ENCODE data around the gene CEACAM18.
"Not testable (repeated sequence)": the region's sequence is repeated elsewhere in the genome, so short reads cannot be mapped to it uniquely, and the experiment has no call there.

The CEACAM18 gene

GRCh38 chr19:51478381-51479234 lies at the start of gene CEACAM18:
Gene CEACAM18, plus strand, starts transcription at chr19:51478539.
- DNase-seq, result no peak

GRCh38 chr19:51430221-51430620 lies 48.1 kb upstream of the CEACAM18 start:
- DNase-seq, result no peak

- no peak for DNase-seq
Measured at GRCh38 chr19:51431124-51431523, 47.2 kb upstream of the CEACAM18 start.

GRCh38 chr19:51433043-51433442 lies 45.3 kb upstream of the CEACAM18 start:
- DNase-seq, result no peak

- no peak for DNase-seq
Measured at GRCh38 chr19:51434456-51434855, 43.9 kb upstream of the CEACAM18 start.

- no peak for DNase-seq
Measured at GRCh38 chr19:51439021-51439465, 39.3 kb upstream of the CEACAM18 start.

GRCh38 chr19:51440052-51440451 lies 38.3 kb upstream of the CEACAM18 start:
- no peak for DNase-seq

- DNase-seq, result no peak
Measured at GRCh38 chr19:51440846-51441409, 37.4 kb upstream of the CEACAM18 start.

GRCh38 chr19:51441410-51442390 lies 36.6 kb upstream of the CEACAM18 start:
- no peak for DNase-seq

GRCh38 chr19:51447510-51447909 lies 30.8 kb upstream of the CEACAM18 start:
- DNase-seq, result not testable (repeated sequence)

- DNase-seq, result no peak
Measured at GRCh38 chr19:51448011-51448410, 30.3 kb upstream of the CEACAM18 start.

- DNase-seq, result no peak
Measured at GRCh38 chr19:51448411-51449016, 29.8 kb upstream of the CEACAM18 start.

GRCh38 chr19:51450730-51451307 lies 27.5 kb upstream of the CEACAM18 start:
- no peak for DNase-seq

GRCh38 chr19:51456541-51457290 lies 21.6 kb upstream of the CEACAM18 start:
- DNase-seq, result no peak

GRCh38 chr19:51457351-51458013 lies 20.9 kb upstream of the CEACAM18 start:
- DNase-seq, result no peak

GRCh38 chr19:51458051-51458645 lies 20.2 kb upstream of the CEACAM18 start, which contains the start of gene SIGLEC8:
Gene SIGLEC8, minus strand, starts transcription at chr19:51458454. Its CDS starts 67 bp downstream, at chr19:51458387.
- no peak for DNase-seq

- DNase-seq, result no peak
Measured at GRCh38 chr19:51458899-51459505, 19.3 kb upstream of the CEACAM18 start.

GRCh38 chr19:51460164-51460992 lies 18.0 kb upstream of the CEACAM18 start:
- DNase-seq, result no peak

GRCh38 chr19:51461723-51462161 lies 16.6 kb upstream of the CEACAM18 start:
- no peak for DNase-seq
